HepG2 (cell line): ENCODE measurements around the gene MMRN1. TPM values are rescaled to one million over a fixed set of nuclear protein-coding genes. Genes with fewer than 3 reads are reported as not detected.
A peak's percentile ranks its signal among the peaks of the same experiment; 100 is the strongest.

Experiments used
- ATAC-seq: fragments of 200-7000 bp; cut with Tn5 transposase; 3 replicates; pipeline ENCODE4 v1.9.1; 2020; ENCODE audit warnings: mild to moderate bottlenecking, moderate library complexity
- BruUV-seq: library from RNA; stranded (reverse); fragments of 400-500 nt; replicated peaks from 2 replicates; lab custom pipeline; 2021; lab: Mats Ljungman, UMichigan
- CTCF ChIA-PET: fragments of 300-600 bp; formaldehyde crosslinking; extraction: SDS; loops from one replicate; lab custom pipeline; 2021; ENCODE audit warnings: low total read pairs, inconsistent platforms, low intra/inter-chr PET ratio; lab: Yijun Ruan, JAX
- POLR2A ChIA-PET: fragments of 350-600 bp; sonication (Branson Sonifier 250); formaldehyde crosslinking; loops from one replicate; lab custom pipeline; 2020; ENCODE audit warnings: antibody characterized with exemption, inconsistent platforms; lab: Yijun Ruan, JAX
- DNase-seq: peaks from one replicate; pipeline ENCODE4 v3.0.0-alpha.2; 2015; ENCODE audit warnings: low spot score
- FAIRE-seq: peaks from 3 replicates; lab custom pipeline; 2011; peaks lifted over from hg19 to GRCh38; lab: Jason Lieb, UNC
- H2AFZ ChIP-seq: one replicate; pipeline ENCODE4 v1.6.1; 2011; ENCODE audit warnings: low read length, inconsistent platforms
- H3K27ac ChIP-seq: fragments of 300-600 bp; 3 replicates; pipeline ENCODE4 v1.8.0; 2011; ENCODE audit warnings: mixed run types, mild to moderate bottlenecking, mixed read lengths, low read length, inconsistent platforms; ENCODE audit not compliant: insufficient read depth; ENCODE audit errors: extremely low read length
- H3K27me3 ChIP-seq, 2 experiments: fragments of 200-600 bp in 1 of 2; 2 replicates in 1 of 2; 3 replicates in 1 of 2; pipeline versions ENCODE4 v1.6.0 to v1.8.0; 2011; ENCODE audit warnings: low read length in 2 of 2, mild to moderate bottlenecking in 2 of 2, moderate library complexity in 2 of 2, inconsistent platforms in 1 of 2; ENCODE audit not compliant: insufficient read depth in 2 of 2, control insufficient read depth in 1 of 2
- H3K36me3 ChIP-seq, 2 experiments: fragments of 200-600 bp in 1 of 2; replicated peaks in 1 of 2; 2 replicates in 1 of 2; 3 replicates in 1 of 2; pipeline versions ENCODE4 v1.5.1 to v1.8.0; 2011; ENCODE audit warnings: low read length in 2 of 2, inconsistent platforms in 1 of 2; ENCODE audit not compliant: insufficient read depth in 2 of 2, control insufficient read depth in 1 of 2
- H3K4me1 ChIP-seq: 2 replicates; pipeline ENCODE4 v1.5.1; 2012; ENCODE audit warnings: low read length, inconsistent platforms; ENCODE audit not compliant: insufficient read depth
- H3K4me2 ChIP-seq: 2 replicates; pipeline ENCODE4 v1.6.0; 2011; ENCODE audit warnings: low read depth, low read length, inconsistent platforms
- H3K4me3 ChIP-seq, 3 experiments: fragments of 200-600 bp in 1 of 3; sonication (generic), shearing (Covaris generic) in 1 of 3; replicated peaks in 1 of 3; 2 replicates each; pipeline ENCODE4 v1.5.1; 2011 to 2016; ENCODE audit warnings: low read length in 3 of 3, inconsistent platforms in 2 of 3, low read depth in 2 of 3, mild to moderate bottlenecking in 2 of 3, control low read depth in 1 of 3, mixed read lengths in 1 of 3; ENCODE audit not compliant: insufficient read depth in 1 of 3
- H3K79me2 ChIP-seq: one replicate; pipeline ENCODE4 v1.6.1; 2011; ENCODE audit warnings: low read length, inconsistent platforms; ENCODE audit not compliant: insufficient read depth
- H3K9ac ChIP-seq: 2 replicates; pipeline ENCODE4 v1.6.0; 2011; ENCODE audit warnings: mild to moderate bottlenecking, low read depth, low read length, inconsistent platforms; ENCODE audit not compliant: insufficient read depth
- H3K9me3 ChIP-seq: 2 replicates; pipeline ENCODE4 v1.5.1; 2012; ENCODE audit warnings: mild to moderate bottlenecking, low read length
- H4K20me1 ChIP-seq: 2 replicates; pipeline ENCODE4 v1.6.0; 2011; ENCODE audit warnings: inconsistent platforms, mild to moderate bottlenecking, low read length, moderate library complexity; ENCODE audit not compliant: insufficient read depth
- AHR ChIP-seq: IDR thresholded peaks from 2 replicates; pipeline ENCODE4 v1.6.1; 2018; ENCODE audit warnings: missing genetic modification reagents, missing compliant biosample characterization
- CREB1 ChIP-seq, 2 experiments: fragments of 450-650 bp in 1 of 2; IDR thresholded peaks; 2 replicates each; pipeline ENCODE4 v1.6.1; 2016 to 2017; ENCODE audit warnings: control low read depth in 1 of 2, mild to moderate bottlenecking in 1 of 2, missing compliant biosample characterization in 1 of 2, missing genetic modification characterization in 1 of 2
- EHMT2 ChIP-seq: fragments of 200-600 bp; sonication (generic); IDR thresholded peaks from 2 replicates; pipeline ENCODE4 v1.7.0; 2017; ENCODE audit warnings: antibody characterized with exemption, low read depth, low read length, borderline replicate concordance
- EP300 ChIP-seq, 3 experiments: sonication (generic) in 1 of 3; formaldehyde crosslinking in 1 of 3; IDR thresholded peaks; 2 replicates each; pipeline versions ENCODE4 v1.5.1 to v1.6.1; 2011 to 2020; ENCODE audit warnings: low read depth in 2 of 3, low read length in 2 of 3, borderline replicate concordance in 1 of 3, improper control_type of control experiment in 1 of 3, mild to moderate bottlenecking in 1 of 3, missing genetic modification reagents in 1 of 3, moderate library complexity in 1 of 3
- FOXA3 ChIP-seq: IDR thresholded peaks from 2 replicates; pipeline ENCODE4 v1.6.1; 2016; ENCODE audit warnings: missing genetic modification reagents, missing compliant biosample characterization
- MAFG ChIP-seq: sonication (generic); formaldehyde crosslinking; IDR thresholded peaks from 2 replicates; pipeline ENCODE4 v1.5.1; 2020; ENCODE audit warnings: mild to moderate bottlenecking, missing genetic modification reagents
- PHF21A ChIP-seq: sonication (generic); formaldehyde crosslinking; IDR thresholded peaks from 2 replicates; pipeline ENCODE4 v1.5.0; 2020; ENCODE audit warnings: mild to moderate bottlenecking, missing genetic modification reagents
- PTBP1 ChIP-seq: fragments of 200-400 bp; formaldehyde crosslinking; IDR thresholded peaks from 2 replicates; pipeline ENCODE4 v1.6.1; 2018; ENCODE audit warnings: low read length, low read depth; ENCODE audit not compliant: poor library complexity, severe bottlenecking
- RFXANK ChIP-seq: IDR thresholded peaks from 2 replicates; pipeline ENCODE4 v1.6.1; 2016
- SMC3 ChIP-seq: IDR thresholded peaks from 2 replicates; pipeline ENCODE4 v1.6.1; 2011; ENCODE audit warnings: low read length, improper control_type of control experiment
- SOX6 ChIP-seq, 2 experiments: fragments of 450-650 bp in 1 of 2; sonication (generic) in 1 of 2; formaldehyde crosslinking in 1 of 2; IDR thresholded peaks; 2 replicates each; pipeline versions ENCODE4 v1.4.0 to v1.6.1; 2017 to 2020; ENCODE audit warnings: antibody characterized with exemption in 1 of 2, mild to moderate bottlenecking in 1 of 2, missing genetic modification reagents in 1 of 2
- STAG1 ChIP-seq: sonication (generic); formaldehyde crosslinking; IDR thresholded peaks from 2 replicates; pipeline ENCODE4 v1.4.0; 2020; ENCODE audit warnings: missing genetic modification reagents
- TBX2 ChIP-seq: sonication (generic); formaldehyde crosslinking; IDR thresholded peaks from 2 replicates; pipeline ENCODE4 v1.5.0; 2020; ENCODE audit warnings: missing genetic modification reagents, mild to moderate bottlenecking, borderline replicate concordance
- U2AF2 ChIP-seq: fragments of 200-400 bp; formaldehyde crosslinking; IDR thresholded peaks from 2 replicates; pipeline ENCODE4 v1.6.1; 2017; ENCODE audit warnings: low read depth, mild to moderate bottlenecking, low read length
- ZFP36 ChIP-seq: fragments of 150-350 bp; IDR thresholded peaks from 2 replicates; pipeline ENCODE4 v1.6.1; 2018; ENCODE audit warnings: borderline replicate concordance, low read length, low read depth; ENCODE audit not compliant: partially characterized antibody
- ZNF329 ChIP-seq: sonication (generic); formaldehyde crosslinking; IDR thresholded peaks from 2 replicates; pipeline ENCODE4 v1.9.0; 2021; ENCODE audit warnings: low read depth, mild to moderate bottlenecking, missing genetic modification reagents
- ZNF572 ChIP-seq: sonication (generic); formaldehyde crosslinking; IDR thresholded peaks from 2 replicates; pipeline ENCODE4 v1.5.1; 2020; ENCODE audit warnings: mild to moderate bottlenecking, missing genetic modification reagents
- ZNF841 ChIP-seq: sonication (generic); formaldehyde crosslinking; IDR thresholded peaks from 2 replicates; pipeline ENCODE4 v1.8.1; 2023; ENCODE audit warnings: missing genetic modification reagents, borderline replicate concordance
- WGBS: methylation state at CpG from one replicate; pipeline ENCODE4 v1.1.6; 2017; ENCODE audit warnings: low lambda C conversion rate; 5-methylcytosine and 5-hydroxymethylcytosine counted together
- in situ Hi-C: cut with HindIII; loops from 2 replicates; pipeline ENCODE4 v1.10.0; 2017; ENCODE audit warnings: low pct_unique_long_range_greater_than_20kb; ENCODE audit not compliant: extremely low pct_ligation_motif_present
- intact Hi-C: fragments of 100-400 bp; cut with micrococcal nuclease; formaldehyde crosslinking; loops from one replicate; pipeline ENCODE4 v1.10.0; 2022; ENCODE audit not compliant: unreplicated experiment
- polyA plus RNA-seq, 8 experiments: library from polyadenylated mRNA; depleted of rRNA in 3 of 8; stranded (reverse) in 7 of 8; unstranded in 1 of 8; fragments of >200 nt; fragmentation: Illumina TruSeq in 4 of 8; extraction: Trizol in 4 of 8; gene quantifications; 2 replicates each; pipeline versions ENCODE4 v1.2.1 to v1.2.3, GENCODE V29; 2011 to 2016; ENCODE audit warnings: low read depth in 4 of 8, missing spikeins in 1 of 8, mixed read lengths in 1 of 8; ENCODE audit not compliant: insufficient read depth in 1 of 8
- total RNA-seq, 5 experiments: library from RNA; depleted of rRNA; stranded (reverse); fragments of >200 nt; fragmentation: Illumina TruSeq; extraction: Trizol; gene quantifications; 2 replicates each; pipeline ENCODE4 v1.2.3, GENCODE V29; 2016; ENCODE audit warnings: low read depth in 1 of 5
- TF ChIP-seq, protein P1 (sequence below): sonication (generic); formaldehyde crosslinking; IDR thresholded peaks from 2 replicates; pipeline ENCODE4 v1.4.0; 2020; ENCODE audit warnings: missing genetic modification reagents
- TF ChIP-seq, protein P2 (sequence below): sonication (generic); formaldehyde crosslinking; IDR thresholded peaks from 2 replicates; pipeline ENCODE4 v1.5.0; 2020; ENCODE audit warnings: missing genetic modification reagents
- TF ChIP-seq, protein P3 (sequence below): sonication (generic); formaldehyde crosslinking; IDR thresholded peaks from 2 replicates; pipeline ENCODE4 v1.5.0; 2020; ENCODE audit warnings: missing genetic modification reagents

The MMRN1 gene
- total and polyA plus RNA-seq, 2 of the 13 experiments (the other 11 are each of a cell fraction or from before 2014, with no cell fraction given), result not detected

GRCh38 chr4:89868999-89869589, 25.6 kb upstream of the MMRN1 start:
- no peak for FAIRE-seq
- no peaks in the 10 kb centered on the region for H3K79me2 ChIP-seq
- TF ChIP-seq ZNF841 (no peak), RFXANK (CRISPR knock-in tag) (no peak), MAFG (no peak), PTBP1 (no peak), AHR (CRISPR knock-in tag) (no peak), STAG1 (CRISPR knock-in tag) (peak; percentile 16; the same call in 1 of the 2 replicates), SOX6 (IDR thresholded peaks at IDR 0.05) (no peak), SOX6 (CRISPR knock-in tag; IDR thresholded peaks at IDR 0.05) (no peak), FOXA3 (no peak), EP300 (IDR thresholded peaks at IDR 0.05; ENCODE audit: low read depth in 2 of 2, low read length in 2 of 2) (no peak), EP300 (CRISPR knock-in tag; IDR thresholded peaks at IDR 0.05; ENCODE audit: borderline replicate concordance) (no peak), ZNF572 (CRISPR knock-in tag) (no peak), EHMT2 (no peak), ZNF329 (CRISPR knock-in tag) (no peak), U2AF2 (no peak), TBX2 (CRISPR knock-in tag) (no peak), ZFP36 (no peak), CREB1 (IDR thresholded peaks at IDR 0.05) (0 out of 2 replicates have a peak, but pooled peaks have one; percentile 6), CREB1 (CRISPR knock-in tag; IDR thresholded peaks at IDR 0.05) (no peak), SMC3 (0 out of 2 replicates have a peak, but pooled peaks have one; percentile 10), PHF21A (no peak)
- TF ChIP-seq, protein P1, sequence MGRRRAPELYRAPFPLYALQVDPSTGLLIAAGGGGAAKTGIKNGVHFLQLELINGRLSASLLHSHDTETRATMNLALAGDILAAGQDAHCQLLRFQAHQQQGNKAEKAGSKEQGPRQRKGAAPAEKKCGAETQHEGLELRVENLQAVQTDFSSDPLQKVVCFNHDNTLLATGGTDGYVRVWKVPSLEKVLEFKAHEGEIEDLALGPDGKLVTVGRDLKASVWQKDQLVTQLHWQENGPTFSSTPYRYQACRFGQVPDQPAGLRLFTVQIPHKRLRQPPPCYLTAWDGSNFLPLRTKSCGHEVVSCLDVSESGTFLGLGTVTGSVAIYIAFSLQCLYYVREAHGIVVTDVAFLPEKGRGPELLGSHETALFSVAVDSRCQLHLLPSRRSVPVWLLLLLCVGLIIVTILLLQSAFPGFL (CRISPR knock-in tag), result no peak
- TF ChIP-seq, protein P2, sequence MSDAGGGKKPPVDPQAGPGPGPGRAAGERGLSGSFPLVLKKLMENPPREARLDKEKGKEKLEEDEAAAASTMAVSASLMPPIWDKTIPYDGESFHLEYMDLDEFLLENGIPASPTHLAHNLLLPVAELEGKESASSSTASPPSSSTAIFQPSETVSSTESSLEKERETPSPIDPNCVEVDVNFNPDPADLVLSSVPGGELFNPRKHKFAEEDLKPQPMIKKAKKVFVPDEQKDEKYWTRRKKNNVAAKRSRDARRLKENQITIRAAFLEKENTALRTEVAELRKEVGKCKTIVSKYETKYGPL (CRISPR knock-in tag), result no peak
- TF ChIP-seq, protein P3, sequence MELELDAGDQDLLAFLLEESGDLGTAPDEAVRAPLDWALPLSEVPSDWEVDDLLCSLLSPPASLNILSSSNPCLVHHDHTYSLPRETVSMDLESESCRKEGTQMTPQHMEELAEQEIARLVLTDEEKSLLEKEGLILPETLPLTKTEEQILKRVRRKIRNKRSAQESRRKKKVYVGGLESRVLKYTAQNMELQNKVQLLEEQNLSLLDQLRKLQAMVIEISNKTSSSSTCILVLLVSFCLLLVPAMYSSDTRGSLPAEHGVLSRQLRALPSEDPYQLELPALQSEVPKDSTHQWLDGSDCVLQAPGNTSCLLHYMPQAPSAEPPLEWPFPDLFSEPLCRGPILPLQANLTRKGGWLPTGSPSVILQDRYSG, result no peak

More at GRCh38 chr4:89868999-89869589, 25.6 kb upstream of the MMRN1 start:
- Histone ChIP-seq H3K4me2 (no peak overlapping the region), H2AFZ (no peak overlapping the region), H3K9ac (no peak overlapping the region), H3K27me3 (no peaks in the 10 kb centered on the region), H4K20me1 (no peaks in the 10 kb centered on the region), H3K9me3 (no peaks in the 10 kb centered on the region), H3K27ac (no peak overlapping the region), H3K4me1 (no peaks in the 10 kb centered on the region), H3K4me3 (no peak overlapping the region), H3K36me3 (no peaks in the 10 kb centered on the region)
- CTCF ChIA-PET, result interaction anchor here (1.0 to 1.8 kb wide), 3 partner anchors 211 to 271 kb away, joined by 3 to 8 read pairs (median 3); no protein-coding TSS in a partner anchor
- ATAC-seq (no peak), DNase-seq (no peak)
- BruUV-seq, result no TSS peak
- in situ Hi-C loops, result no loop called here
- WGBS, result 9% methylated on average over 2 of the region's 2 CpGs
- POLR2A ChIA-PET, result no interaction called here
- intact Hi-C loops, result loop anchor here (1.0 kb wide), 3 partner anchors 211 to 271 kb away; no protein-coding TSS in a partner anchor
